ENCODE measurements around the gene TOGARAM1.

- TF ChIP-seq CTCF (conservative IDR thresholded peaks at IDR 0.05) (no peak), EZH2 (IDR thresholded peaks at IDR 0.05; ENCODE audit: low read depth) (no peak)
Measured at GRCh38 chr14:44944107-44944506, 17.9 kb upstream of the TOGARAM1 start.

All from PC-9 (cell line).